Thymus (tissue), 11 donors: ENCODE results near the gene CAPN10. TPM values are rescaled to one million over a fixed set of nuclear protein-coding genes. Genes with fewer than 3 reads are reported as not detected.

Experiments used
- DNase-seq, 9 donors: peaks; one replicate each; pipeline ENCODE4 v3.0.0-alpha.2; 2013; ENCODE audit warnings: low spot score in 9 of 9, low read depth in 6 of 9, missing footprints in 1 of 9
- H3K27ac ChIP-seq, 2 donors: one replicate each; pipeline ENCODE4 v1.5.1; 2013; ENCODE audit warnings: control low read depth in 1 of 2, low read depth in 1 of 2, low read length in 1 of 2, mild to moderate bottlenecking in 1 of 2, moderate library complexity in 1 of 2
- H3K27me3 ChIP-seq, 2 donors: one replicate each; pipeline ENCODE4 v1.5.1; 2013; ENCODE audit warnings: low read length in 1 of 2; ENCODE audit not compliant: control insufficient read depth in 2 of 2, insufficient read depth in 1 of 2
- H3K36me3 ChIP-seq, 2 donors: one replicate each; pipeline ENCODE4 v1.5.1; 2013; ENCODE audit warnings: low read length in 1 of 2, mild to moderate bottlenecking in 1 of 2, moderate library complexity in 1 of 2; ENCODE audit not compliant: control insufficient read depth in 2 of 2, insufficient read depth in 2 of 2
- H3K4me1 ChIP-seq, 2 donors: one replicate each; pipeline ENCODE4 v1.5.1; 2013; ENCODE audit warnings: low read length in 2 of 2; ENCODE audit not compliant: control insufficient read depth in 2 of 2, insufficient read depth in 2 of 2
- H3K4me3 ChIP-seq, 2 donors: one replicate each; pipeline ENCODE4 v1.5.1; 2013; ENCODE audit warnings: low read length in 2 of 2, control low read depth in 1 of 2, mild to moderate bottlenecking in 1 of 2
- H3K9me3 ChIP-seq, 2 donors: one replicate each; pipeline ENCODE4 v1.5.1; 2013; ENCODE audit warnings: low read length in 1 of 2, mild to moderate bottlenecking in 1 of 2; ENCODE audit not compliant: control insufficient read depth in 2 of 2, insufficient read depth in 1 of 2
- WGBS: extraction: QIAGEN DNeasy Blood & Tissue Kit; methylation state at CpG from one replicate; pipeline ENCODE4 v1.1.7; 2013; 5-methylcytosine and 5-hydroxymethylcytosine counted together
- polyA plus RNA-seq: library from polyadenylated mRNA; stranded (reverse); fragments of 200-250 nt; gene quantifications from one replicate; pipeline ENCODE4 v1.2.3, GENCODE V29; 2013
- total RNA-seq: library from RNA; stranded (reverse); fragments of 120-200 nt; gene quantifications from one replicate; pipeline ENCODE4 v1.2.4, GENCODE V29; 2013
- donor health status: healthy.

Gene CAPN10
- total and polyA plus RNA-seq, 2 donors = 34.1 to 67.0 TPM

DNA sequence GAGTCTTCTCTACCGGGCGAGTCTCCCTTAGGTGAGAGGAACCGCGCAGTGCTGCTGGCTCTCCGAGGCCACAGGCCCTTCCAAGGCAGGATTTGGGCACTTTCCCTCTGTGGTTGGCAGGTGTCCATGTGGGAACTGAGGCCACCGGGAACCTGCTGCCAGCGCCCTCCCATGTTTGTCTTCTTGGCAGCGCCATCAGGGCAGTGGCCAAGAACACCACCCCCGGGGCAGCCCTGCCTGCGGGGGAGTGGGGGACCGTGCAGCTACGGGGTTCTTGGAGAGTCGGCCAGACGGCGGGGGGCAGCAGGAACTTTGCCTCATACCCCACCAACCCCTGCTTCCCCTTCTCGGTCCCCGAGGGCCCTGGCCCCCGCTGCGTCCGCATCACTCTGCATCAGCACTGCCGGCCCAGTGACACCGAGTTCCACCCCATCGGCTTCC lies 10.0 kb downstream of the CAPN10 start:
- Histone ChIP-seq H3K9me3 (no peaks in the 10 kb centered on the region), H3K27ac (no peak overlapping the region)
- 98% methylated on average over 23 of the region's 23 CpGs for WGBS

DNA sequence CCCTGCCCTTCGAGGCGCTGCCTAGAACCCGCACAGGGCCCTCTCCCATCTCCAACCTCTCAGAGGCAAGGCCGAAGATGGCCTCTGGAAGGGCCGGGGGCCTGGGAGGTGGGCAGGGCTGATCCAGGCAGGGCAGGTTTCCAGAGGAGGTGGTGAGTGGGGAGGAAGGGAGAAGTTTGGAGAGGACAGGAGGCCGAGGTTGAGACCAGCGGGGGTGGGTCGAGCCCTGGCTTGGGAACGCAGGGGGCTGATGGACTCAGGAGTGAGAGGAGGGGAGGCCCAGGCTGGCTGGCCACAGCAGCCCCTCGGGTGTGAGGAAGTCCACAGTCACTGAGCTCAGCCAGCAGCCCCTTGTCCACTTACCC lies 10.5 kb downstream of the CAPN10 start:
- Histone ChIP-seq H3K9me3 (no peaks in the 10 kb centered on the region), H3K4me3 (no peak overlapping the region), H3K4me1 (no peaks in the 10 kb centered on the region), H3K36me3 (peaks cover 69 to 92% of the 10 kb centered on the region in 2 donors), H3K27me3 (no peaks in the 10 kb centered on the region), H3K27ac (no peak overlapping the region)
- 98% methylated on average over 10 of the region's 10 CpGs for WGBS
- no peak for DNase-seq

More for the DNA sequence above, 10.0 kb downstream of the CAPN10 start:
- no peak overlapping the region for H3K4me3 ChIP-seq
- DNase-seq = no peak
- H3K4me1 ChIP-seq = no peaks in the 10 kb centered on the region
- H3K36me3 ChIP-seq = peaks cover 69 to 93% of the 10 kb centered on the region in 2 donors
- no peaks in the 10 kb centered on the region for H3K27me3 ChIP-seq

DNA sequence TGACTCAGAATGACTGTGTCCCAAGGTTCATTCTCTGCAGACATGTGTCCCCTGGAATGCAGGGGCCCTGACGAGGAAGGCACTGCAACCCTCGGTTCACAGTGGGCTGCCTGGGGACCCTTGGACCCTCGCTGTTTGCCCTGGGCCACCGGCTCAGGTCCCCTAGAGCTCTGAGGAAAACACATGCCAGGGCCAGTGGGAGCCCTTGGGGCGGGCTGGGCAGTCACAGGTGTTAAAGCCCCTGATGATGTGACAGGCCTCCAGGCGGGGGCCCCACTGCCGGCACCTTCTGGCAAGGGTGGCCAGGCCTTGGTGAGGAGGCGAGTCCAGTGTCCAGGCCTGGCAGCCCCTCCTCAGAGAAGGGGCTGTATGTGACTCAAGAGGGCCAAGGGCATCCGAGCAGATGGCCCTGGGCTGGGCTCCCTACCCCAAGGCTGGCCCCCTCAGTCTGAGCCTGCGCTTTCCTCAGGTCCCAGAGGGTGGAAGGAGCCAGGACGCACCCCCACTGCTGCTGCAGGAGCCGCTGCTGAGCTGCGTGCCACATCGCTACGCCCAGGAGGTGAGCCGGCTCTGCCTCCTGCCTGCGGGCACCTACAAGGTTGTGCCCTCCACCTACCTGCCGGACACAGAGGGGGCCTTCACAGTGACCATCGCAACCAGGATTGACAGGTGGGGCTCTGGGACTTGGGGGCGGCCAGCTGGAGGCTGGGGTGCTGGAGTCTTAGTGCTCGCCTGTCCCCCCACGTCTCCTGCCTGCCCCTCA lies 11.1 kb downstream of the CAPN10 start:
- no peak for DNase-seq
- 98% methylated on average over 22 of the region's 22 CpGs for WGBS
- H3K36me3 ChIP-seq = peaks cover 63 to 86% of the 10 kb centered on the region in 2 donors

DNA sequence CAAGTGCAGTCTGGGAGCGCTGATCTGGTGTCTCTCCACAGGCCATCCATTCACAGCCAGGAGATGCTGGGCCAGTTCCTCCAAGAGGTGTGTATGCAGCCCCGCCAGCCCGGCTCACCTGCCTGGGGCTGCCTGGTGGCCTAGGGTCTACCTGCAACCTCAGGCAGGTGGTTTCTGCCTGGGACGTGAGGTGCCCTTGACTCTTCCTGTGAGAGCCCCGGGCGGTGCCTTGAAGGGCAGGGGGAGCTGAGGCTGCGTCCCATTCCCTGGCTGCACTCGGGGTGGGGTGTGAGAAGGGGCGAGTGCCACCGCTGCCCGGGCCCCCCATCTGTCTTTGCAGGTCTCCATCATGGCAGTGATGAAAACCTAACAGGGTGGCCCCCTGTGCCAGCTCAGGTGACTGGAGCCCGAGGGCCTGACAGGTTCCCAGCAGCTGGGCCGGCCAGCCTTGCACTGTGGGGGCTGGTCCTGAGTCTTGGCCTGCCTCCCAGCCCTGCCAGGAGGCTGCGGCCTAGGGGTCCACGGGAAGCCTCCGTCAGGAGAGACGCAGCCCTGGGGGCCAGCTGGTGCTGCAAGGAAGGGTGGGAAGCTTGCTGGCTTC lies 11.9 kb downstream of the CAPN10 start:
- no peak for DNase-seq
- peaks cover 57 to 78% of the 10 kb centered on the region in 2 donors for H3K36me3 ChIP-seq

More for the DNA sequence above, 11.1 kb downstream of the CAPN10 start:
- Histone ChIP-seq H3K27me3 (no peaks in the 10 kb centered on the region), H3K4me1 (no peaks in the 10 kb centered on the region), H3K4me3 (no peak overlapping the region), H3K9me3 (no peaks in the 10 kb centered on the region), H3K27ac (no peak overlapping the region)

DNA sequence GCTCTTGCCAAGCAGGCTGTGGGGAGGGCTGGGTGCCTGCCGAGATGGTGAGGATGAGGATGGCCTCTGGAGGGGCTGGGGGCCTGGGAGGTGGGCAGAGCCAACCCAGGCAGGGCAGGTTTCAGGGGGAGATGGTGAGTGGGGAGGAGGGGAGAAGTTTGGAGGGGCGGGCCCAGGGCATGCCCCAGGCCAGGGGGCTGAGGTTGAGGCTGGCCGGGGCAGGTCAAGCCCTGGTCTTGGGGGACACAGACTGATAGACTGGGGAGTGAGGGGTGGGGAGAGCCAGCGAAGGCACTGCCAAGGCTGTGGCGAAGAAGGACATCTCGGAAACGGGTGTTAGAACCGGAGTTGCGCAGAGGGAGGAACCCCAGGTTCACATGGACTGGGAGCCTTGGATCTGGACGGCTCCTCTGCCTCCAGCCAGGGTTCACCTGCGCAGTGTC lies 12.6 kb downstream of the CAPN10 start:
- H3K27ac ChIP-seq = no peak overlapping the region
- DNase-seq = no peak
- H3K27me3 ChIP-seq = no peaks in the 10 kb centered on the region
- WGBS = 98% methylated on average over 11 of the region's 11 CpGs
- H3K4me3 ChIP-seq = no peak overlapping the region
- no peaks in the 10 kb centered on the region for H3K9me3 ChIP-seq
- peaks cover 50 to 72% of the 10 kb centered on the region in 2 donors for H3K36me3 ChIP-seq
- no peaks in the 10 kb centered on the region for H3K4me1 ChIP-seq

More for the DNA sequence above, 11.9 kb downstream of the CAPN10 start:
- no peaks in the 10 kb centered on the region for H3K9me3 ChIP-seq
- WGBS = 98% methylated on average over 17 of the region's 17 CpGs
- H3K4me1 ChIP-seq = no peaks in the 10 kb centered on the region
- H3K4me3 ChIP-seq = no peak overlapping the region
- H3K27ac ChIP-seq = no peak overlapping the region
- no peaks in the 10 kb centered on the region for H3K27me3 ChIP-seq

DNA sequence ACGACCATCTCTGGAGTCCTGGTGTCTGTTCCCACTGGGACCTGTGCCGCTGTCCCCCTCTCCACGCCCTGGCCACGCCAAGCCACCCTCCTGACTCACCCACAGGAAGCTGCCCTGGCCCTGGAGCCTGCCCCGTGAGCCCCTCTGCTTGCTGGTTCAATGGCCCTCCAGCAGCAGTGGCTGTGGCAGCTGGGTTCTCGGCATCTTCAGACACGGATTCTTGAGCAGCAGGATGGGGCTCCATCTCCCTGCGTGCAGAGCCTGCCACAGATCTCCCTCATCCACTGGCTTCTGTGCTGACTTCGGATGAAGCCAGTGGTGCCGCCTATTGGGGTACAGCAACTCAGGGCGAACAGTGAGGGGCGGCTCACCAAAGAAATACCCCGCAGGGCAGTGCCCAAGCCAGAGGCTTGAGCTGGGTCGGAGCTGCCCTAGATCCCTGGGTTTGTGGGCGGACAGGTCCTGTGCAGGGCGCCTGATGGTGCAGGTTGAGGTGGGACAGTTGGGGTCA lies 14.0 kb downstream of the CAPN10 start:
- no peak for DNase-seq
- Histone ChIP-seq H3K9me3 (no peaks in the 10 kb centered on the region), H3K36me3 (peaks cover 40 to 59% of the 10 kb centered on the region in 2 donors), H3K27ac (no peak overlapping the region), H3K27me3 (no peaks in the 10 kb centered on the region), H3K4me3 (no peak overlapping the region), H3K4me1 (no peaks in the 10 kb centered on the region)
- WGBS = 97% methylated on average over 16 of the region's 16 CpGs

DNA sequence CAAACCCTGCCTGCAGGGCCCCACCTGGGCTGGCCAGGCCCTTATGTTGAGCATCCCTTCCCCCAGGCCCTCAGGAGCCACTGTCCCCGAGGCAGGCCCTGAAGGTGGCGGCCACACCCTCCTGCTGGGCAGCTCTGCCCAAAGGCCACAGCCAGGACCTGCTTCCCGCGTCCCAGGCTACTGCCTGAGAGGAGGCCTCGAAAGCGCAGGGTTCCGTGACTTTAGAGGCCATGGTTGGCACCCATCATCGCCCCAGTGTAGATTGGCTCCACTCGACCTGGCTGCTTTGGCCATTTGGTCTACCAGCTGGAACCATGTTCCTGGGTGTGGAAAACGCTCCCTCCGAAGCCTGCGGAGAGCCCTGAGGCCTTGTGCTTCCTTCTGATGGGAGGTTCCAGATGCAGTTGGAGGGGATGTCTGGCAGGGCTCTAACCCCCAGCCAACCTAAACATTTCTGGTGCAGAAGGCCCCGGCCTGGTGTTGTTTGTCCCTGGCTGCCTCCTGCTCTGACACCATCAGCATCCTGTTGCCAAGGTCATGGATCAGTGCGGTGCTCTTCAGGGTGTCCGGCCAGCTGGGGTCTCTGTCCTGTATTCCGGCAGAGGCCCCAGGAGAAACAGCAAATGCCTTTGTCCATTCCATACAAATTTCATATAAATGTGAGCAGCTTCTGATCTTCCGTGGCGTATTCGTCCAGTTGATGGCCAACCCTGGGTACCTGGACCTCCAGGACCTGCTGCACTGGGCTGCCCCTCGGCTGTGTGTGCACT lies 14.7 kb downstream of the CAPN10 start:
- 97% methylated on average over 20 of the region's 20 CpGs for WGBS
- DNase-seq = no peak
- H3K4me3 ChIP-seq = no peak overlapping the region
- H3K4me1 ChIP-seq = no peaks in the 10 kb centered on the region
- no peaks in the 10 kb centered on the region for H3K9me3 ChIP-seq
- H3K27ac ChIP-seq = no peak overlapping the region
- H3K27me3 ChIP-seq = no peaks in the 10 kb centered on the region
- peaks cover 33 to 52% of the 10 kb centered on the region in 2 donors for H3K36me3 ChIP-seq

DNA sequence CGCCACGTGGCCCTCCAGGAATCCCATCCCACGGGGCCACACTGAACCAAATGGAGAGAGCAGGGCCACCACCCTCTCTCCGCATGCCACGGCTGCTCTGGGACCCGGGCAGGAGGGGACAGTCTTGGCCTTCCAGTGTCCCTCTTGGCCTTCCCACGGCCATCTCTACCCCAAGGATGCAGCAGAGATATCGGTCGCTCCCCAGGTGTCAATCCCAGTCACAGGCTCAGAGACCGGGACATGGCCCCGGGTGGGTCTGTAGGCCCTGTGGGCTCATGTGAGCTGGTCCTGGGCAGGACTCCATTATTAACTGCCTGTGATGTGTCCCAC lies 15.3 kb downstream of the CAPN10 start:
- Histone ChIP-seq H3K9me3 (no peaks in the 10 kb centered on the region), H3K27ac (no peak overlapping the region), H3K4me3 (no peak overlapping the region), H3K27me3 (no peaks in the 10 kb centered on the region), H3K36me3 (peaks cover 28 to 46% of the 10 kb centered on the region in 2 donors), H3K4me1 (no peaks in the 10 kb centered on the region)
- 96% methylated on average over 11 of the region's 11 CpGs for WGBS
- no peak for DNase-seq
